ENCODE data around the gene ZNF100.
"Not testable (repeated sequence)": the region's sequence is repeated elsewhere in the genome, so short reads cannot be mapped to it uniquely, and the experiment has no call there.

Gene ZNF100

DNA sequence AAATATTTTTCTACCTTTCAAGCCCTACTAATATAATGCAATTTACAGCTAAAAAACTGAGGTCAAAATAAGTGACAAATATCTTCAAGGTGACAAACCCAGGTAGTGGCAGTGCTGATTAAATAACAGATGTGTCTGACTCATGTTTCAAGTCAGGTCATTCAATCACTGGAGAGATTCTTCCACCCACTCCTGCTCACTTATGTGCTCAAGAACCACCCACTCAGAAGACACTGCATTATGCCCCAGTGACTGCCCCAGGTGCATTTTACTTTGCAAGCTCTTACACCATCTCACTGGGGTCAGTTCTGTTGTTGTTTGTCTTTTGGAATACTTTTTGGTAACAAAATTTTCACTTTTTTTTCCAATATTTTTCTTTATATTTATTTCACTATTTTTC is 2.2 kb downstream of the ZNF100 start:
- intact Hi-C loops (cut with DNase I; ENCODE audit: low total_unique reads), result loop anchor here (10.0 kb wide), 1 partner anchor 70 kb away; the partner anchor contains the start of gene ZNF43
- DNase-seq, result no peak

DNA sequence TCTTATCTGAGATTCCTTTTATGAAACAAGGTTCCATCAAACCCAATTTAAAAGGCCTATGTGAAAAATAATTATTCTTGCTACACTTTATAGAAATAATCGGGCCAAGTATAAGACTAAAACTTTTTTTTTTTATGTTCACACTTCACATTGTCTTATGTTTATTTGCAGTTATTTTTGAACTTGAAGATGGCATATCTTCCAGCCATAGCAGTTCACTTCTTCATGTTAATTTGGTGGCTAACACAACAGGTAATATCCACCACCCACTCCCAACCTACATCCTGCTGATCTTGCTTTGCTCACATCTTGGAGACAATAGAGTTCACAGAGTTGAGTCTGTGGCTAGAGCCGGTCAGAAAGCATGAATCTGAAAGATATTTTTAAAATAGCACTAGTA is 5.8 kb downstream of the ZNF100 start:
- H3K36me3 ChIP-seq, result peaks cover 28 to 71% (median 30%) of the 10 kb centered on the region in 3 donors
- not testable (repeated sequence) for H3K27me3 ChIP-seq, H3K4me3 ChIP-seq, DNase-seq, H3K27ac ChIP-seq, H3K9me3 ChIP-seq, H3K4me1 ChIP-seq
- intact Hi-C loops (cut with DNase I; ENCODE audit: low total_unique reads), result loop anchor here (10.0 kb wide), 1 partner anchor 73 kb away; the partner anchor contains the start of gene ZNF43

More for the DNA sequence above, 2.2 kb downstream of the ZNF100 start:
- no peak overlapping the region for H3K4me3 ChIP-seq
- no peak overlapping the region for H3K27ac ChIP-seq
- no peaks in the 10 kb centered on the region for H3K27me3 ChIP-seq
- TF ChIP-seq, protein P1, sequence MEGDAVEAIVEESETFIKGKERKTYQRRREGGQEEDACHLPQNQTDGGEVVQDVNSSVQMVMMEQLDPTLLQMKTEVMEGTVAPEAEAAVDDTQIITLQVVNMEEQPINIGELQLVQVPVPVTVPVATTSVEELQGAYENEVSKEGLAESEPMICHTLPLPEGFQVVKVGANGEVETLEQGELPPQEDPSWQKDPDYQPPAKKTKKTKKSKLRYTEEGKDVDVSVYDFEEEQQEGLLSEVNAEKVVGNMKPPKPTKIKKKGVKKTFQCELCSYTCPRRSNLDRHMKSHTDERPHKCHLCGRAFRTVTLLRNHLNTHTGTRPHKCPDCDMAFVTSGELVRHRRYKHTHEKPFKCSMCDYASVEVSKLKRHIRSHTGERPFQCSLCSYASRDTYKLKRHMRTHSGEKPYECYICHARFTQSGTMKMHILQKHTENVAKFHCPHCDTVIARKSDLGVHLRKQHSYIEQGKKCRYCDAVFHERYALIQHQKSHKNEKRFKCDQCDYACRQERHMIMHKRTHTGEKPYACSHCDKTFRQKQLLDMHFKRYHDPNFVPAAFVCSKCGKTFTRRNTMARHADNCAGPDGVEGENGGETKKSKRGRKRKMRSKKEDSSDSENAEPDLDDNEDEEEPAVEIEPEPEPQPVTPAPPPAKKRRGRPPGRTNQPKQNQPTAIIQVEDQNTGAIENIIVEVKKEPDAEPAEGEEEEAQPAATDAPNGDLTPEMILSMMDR (IDR thresholded peaks at IDR 0.05), result no peak
- peaks cover 11 to 40% (median 17%) of the 10 kb centered on the region in 3 donors for H3K36me3 ChIP-seq
- peaks cover 0 to 8% (median 4%) of the 10 kb centered on the region in 4 donors for H3K4me1 ChIP-seq
- no peaks in the 10 kb centered on the region for H3K9me3 ChIP-seq

DNA sequence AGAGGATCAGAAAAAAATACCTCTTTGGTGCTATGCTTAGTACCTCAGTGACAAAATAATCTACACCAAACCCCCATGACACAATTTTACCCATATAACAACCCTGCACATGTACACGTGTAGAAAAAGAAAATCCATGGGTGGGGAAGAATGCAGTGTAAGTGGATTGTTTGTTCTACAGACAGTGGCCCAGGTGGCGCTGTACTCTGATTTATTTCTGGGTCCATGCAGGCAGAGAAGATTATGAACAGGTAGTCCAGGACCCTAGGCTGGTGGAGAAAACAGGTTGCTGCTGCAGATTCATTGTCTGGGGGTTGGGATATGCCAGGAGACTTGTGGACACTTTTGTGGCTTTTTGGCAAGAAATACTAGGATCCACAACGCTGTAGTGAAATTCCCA is 9.1 kb downstream of the ZNF100 start:
- Histone ChIP-seq H3K9me3 (no peaks in the 10 kb centered on the region), H3K4me1 (no peaks in the 10 kb centered on the region), H3K27ac (no peak overlapping the region), H3K36me3 (peaks cover 27 to 69% (median 29%) of the 10 kb centered on the region in 3 donors), H3K4me3 (no peak overlapping the region), H3K27me3 (no peaks in the 10 kb centered on the region)
- TF ChIP-seq, protein P1 (IDR thresholded peaks at IDR 0.05), result no peak
- DNase-seq, result no peak
- intact Hi-C loops (cut with DNase I; ENCODE audit: low total_unique reads), result no loop called here

DNA sequence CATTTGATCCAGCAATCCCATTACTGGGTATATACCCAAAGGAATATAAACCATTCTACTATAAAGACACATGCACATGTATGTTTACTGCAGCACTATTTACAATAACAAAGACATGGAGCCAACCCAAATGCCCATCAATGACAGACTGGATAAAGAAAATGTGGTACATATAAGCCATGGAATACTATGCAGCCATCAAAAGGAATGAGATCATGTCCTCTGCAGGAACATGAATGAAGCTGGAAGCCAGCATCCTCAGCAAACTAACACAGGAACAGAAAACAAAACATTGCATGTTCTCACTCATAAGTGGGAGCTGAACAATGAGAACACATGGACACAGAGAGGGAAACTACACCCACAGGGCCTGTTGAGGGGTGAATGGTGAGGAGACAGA is 11.8 kb downstream of the ZNF100 start:
- not testable (repeated sequence) for DNase-seq

DNA sequence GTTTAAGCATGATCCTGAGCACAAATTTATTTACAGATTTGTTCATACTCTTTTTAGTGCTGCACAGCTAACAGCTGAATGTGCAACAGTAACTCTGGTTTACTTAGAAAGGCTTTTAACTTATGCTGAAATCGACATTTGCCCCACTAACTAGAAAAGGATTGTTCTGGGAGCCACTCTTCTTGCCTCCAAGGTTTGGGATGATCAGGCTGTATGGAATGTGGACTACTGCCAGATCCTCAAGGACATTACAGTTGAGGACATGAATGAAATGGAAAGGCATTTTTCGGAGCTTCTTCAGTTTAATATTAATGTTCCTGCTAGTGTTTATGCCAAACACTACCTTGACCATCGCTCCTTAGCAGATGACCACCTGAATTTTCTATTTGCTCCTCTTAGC is 16.0 kb downstream of the ZNF100 start:
- H3K27ac ChIP-seq, result no peak overlapping the region
- no peak overlapping the region for H3K4me3 ChIP-seq
- no peak for DNase-seq
- no peaks in the 10 kb centered on the region for H3K27me3 ChIP-seq
- TF ChIP-seq, protein P1 (IDR thresholded peaks at IDR 0.05), result no peak
- no peaks in the 10 kb centered on the region for H3K9me3 ChIP-seq
- peaks cover 0 to 8% (median 0%) of the 10 kb centered on the region in 4 donors for H3K4me1 ChIP-seq
- H3K36me3 ChIP-seq, result peaks cover 10 to 48% (median 24%) of the 10 kb centered on the region in 3 donors
- intact Hi-C loops (cut with DNase I; ENCODE audit: low total_unique reads), result no loop called here

More for the DNA sequence above, 11.8 kb downstream of the ZNF100 start:
- peaks cover 33 to 72% (median 34%) of the 10 kb centered on the region in 3 donors for H3K36me3 ChIP-seq
- H3K4me3 ChIP-seq; H3K4me1 ChIP-seq; H3K27me3 ChIP-seq; H3K9me3 ChIP-seq; intact Hi-C loops (cut with DNase I; ENCODE audit: low total_unique reads); H3K27ac ChIP-seq: not testable (repeated sequence)

DNA sequence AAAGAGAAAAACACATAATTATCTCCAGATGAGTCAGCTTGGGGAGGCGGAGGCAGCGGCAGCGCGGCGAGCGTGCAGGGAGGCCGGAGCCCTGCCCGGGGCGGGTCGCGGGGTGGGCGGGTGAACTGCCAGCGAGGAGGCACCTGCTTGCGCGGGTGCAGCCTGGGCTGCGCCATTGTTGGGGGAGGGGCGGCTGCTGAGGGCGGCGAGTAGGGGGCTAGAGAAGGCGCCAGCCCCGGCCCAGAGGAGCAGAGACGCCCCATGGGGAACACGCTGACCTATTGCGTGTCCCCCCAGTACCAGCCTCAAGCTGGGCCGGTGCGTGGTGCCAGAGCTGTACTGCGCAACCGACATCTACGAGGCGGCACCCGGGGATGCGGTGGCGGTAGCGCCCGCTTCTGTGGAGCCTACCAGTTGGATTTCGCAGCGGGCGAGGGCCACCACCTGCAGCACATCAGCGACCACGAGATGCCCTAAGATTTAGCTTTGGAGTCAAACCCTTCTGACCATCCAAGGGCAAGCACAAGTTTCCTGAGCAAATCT is 16.7 kb downstream of the ZNF100 start:
- intact Hi-C loops (cut with DNase I; ENCODE audit: low total_unique reads), result no loop called here
- Histone ChIP-seq H3K4me3 (no peak overlapping the region), H3K4me1 (peaks cover 0 to 8% (median 0%) of the 10 kb centered on the region in 4 donors), H3K27ac (no peak overlapping the region), H3K9me3 (no peaks in the 10 kb centered on the region), H3K36me3 (peaks cover 10 to 48% (median 24%) of the 10 kb centered on the region in 3 donors), H3K27me3 (no peaks in the 10 kb centered on the region)
- TF ChIP-seq, protein P1 (IDR thresholded peaks at IDR 0.05), result no peak
- DNase-seq, result no peak
